HEK293T (cell line): Measurements from ENCODE around the gene SDR42E1.

Experiments used
- ARNT ChIP-seq: fragments of 450-650 bp; IDR thresholded peaks from 2 replicates; pipeline ENCODE4 v1.6.1; 2017; ENCODE audit warnings: mild to moderate bottlenecking
- CTBP1 ChIP-seq: fragments of 450-650 bp; IDR thresholded peaks from 2 replicates; pipeline ENCODE4 v1.6.1; 2016; ENCODE audit warnings: borderline replicate concordance
- ELF4 ChIP-seq: fragments of 450-650 bp; IDR thresholded peaks from 2 replicates; pipeline ENCODE4 v1.6.1; 2017; ENCODE audit warnings: antibody characterized with exemption
- FOXK2 ChIP-seq: fragments of 450-650 bp; IDR thresholded peaks from 2 replicates; pipeline ENCODE4 v1.6.1; 2016; ENCODE audit warnings: mild to moderate bottlenecking
- FOXM1 ChIP-seq: fragments of 450-650 bp; IDR thresholded peaks from 2 replicates; pipeline ENCODE4 v1.6.1; 2017; ENCODE audit warnings: mild to moderate bottlenecking, borderline replicate concordance
- HDGF ChIP-seq: fragments of 450-650 bp; IDR thresholded peaks from 2 replicates; pipeline ENCODE4 v1.6.1; 2017; ENCODE audit warnings: antibody characterized with exemption, borderline replicate concordance
- NFRKB ChIP-seq: fragments of 450-650 bp; IDR thresholded peaks from 2 replicates; pipeline ENCODE4 v1.6.1; 2016; ENCODE audit warnings: mild to moderate bottlenecking, moderate library complexity
- SP1 ChIP-seq: fragments of 450-650 bp; IDR thresholded peaks from 2 replicates; pipeline ENCODE4 v1.6.1; 2017
- SUZ12 ChIP-seq: fragments of 450-650 bp; IDR thresholded peaks from 2 replicates; pipeline ENCODE4 v1.6.1; 2016; ENCODE audit warnings: mild to moderate bottlenecking
- ZNF384 ChIP-seq: fragments of 450-650 bp; IDR thresholded peaks from 2 replicates; pipeline ENCODE4 v1.6.1; 2016

- TF ChIP-seq ZNF384 = no peak
- no peak for TF ChIP-seq NFRKB
- no peak for TF ChIP-seq SUZ12
- no peak for TF ChIP-seq FOXM1
- TF ChIP-seq FOXK2 = no peak
- no peak for TF ChIP-seq SP1
- TF ChIP-seq ELF4 = no peak
- TF ChIP-seq ARNT = no peak
- no peak for TF ChIP-seq HDGF
- TF ChIP-seq CTBP1 = no peak
Measured at GRCh38 chr16:81964808-81965207, 46.5 kb downstream of the SDR42E1 start.
